Hippocampal formation (tissue), 2 donors: ENCODE measurements around the gene SCN9A.
"Not testable (repeated sequence)": the region's sequence is repeated elsewhere in the genome, so short reads cannot be mapped to it uniquely, and the experiment has no call there.

Experiments used
- DNase-seq, 2 donors: peaks; one replicate each; lab custom pipeline; 2025; lab: John Stamatoyannopoulos, UW

SCN9A gene

DNA sequence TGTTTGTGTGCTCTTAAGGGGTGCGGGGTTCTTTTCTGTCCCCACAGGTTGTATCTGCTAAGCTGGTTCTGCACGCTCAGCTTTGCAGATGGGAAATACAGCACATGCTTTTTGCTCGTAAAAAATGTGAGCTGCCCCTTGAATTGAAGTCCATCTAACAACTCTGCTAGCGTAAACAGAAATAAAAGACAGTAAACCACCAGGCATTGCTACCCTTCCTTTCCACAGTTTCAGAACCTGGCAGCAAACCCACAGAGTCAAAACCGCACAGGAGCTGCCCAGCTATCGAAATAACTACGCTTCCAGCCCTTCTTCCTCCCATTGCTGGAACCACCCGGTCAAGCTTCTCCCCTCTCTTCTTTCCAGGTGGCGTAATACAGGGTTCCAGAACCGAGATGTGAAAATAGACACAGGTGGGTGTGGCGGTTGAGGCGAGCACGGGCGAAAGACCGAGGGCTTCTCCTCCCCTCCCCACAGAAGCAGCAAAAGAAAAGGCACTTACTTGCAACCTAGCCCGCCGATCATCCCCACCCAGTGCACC is 479 bp downstream of the SCN9A start:
- DNase-seq: no peak

DNA sequence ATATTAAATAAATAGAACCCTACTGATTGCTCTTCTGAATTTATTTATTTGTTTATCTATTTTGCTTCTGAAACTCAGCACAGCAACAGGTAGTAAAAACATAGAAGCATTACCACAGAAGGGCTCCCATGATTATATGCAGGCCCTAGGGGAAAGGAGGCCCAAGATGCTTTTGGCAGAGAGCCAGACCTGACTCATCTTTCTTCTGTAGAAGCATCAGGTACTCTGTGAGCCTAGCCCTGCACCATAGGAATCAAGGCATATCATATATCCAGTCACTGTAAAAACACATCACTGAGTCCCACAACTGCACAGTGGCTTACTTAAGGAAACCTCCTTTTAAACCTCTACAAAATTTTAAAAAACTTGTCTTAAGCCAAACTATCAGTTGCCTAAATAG is 1.8 kb downstream of the SCN9A start:
- DNase-seq: no peak

DNA sequence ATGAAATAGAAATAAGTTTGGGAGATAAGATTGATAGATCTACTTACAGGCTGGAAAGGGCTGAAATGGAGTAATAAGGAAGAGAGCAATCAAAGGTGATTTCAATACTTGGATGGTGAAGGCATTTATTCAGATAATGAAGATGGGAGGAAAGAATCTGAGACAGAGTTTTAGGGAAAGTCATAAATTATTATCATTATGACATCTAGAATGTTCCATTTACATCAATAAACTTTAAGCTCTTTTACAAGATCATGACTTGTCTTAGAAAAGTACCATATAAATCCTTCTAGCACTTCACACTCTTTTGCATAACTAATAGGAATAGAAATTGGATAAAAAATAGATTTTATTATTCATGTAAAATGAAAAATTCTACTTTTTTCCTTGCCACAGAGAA is 2.2 kb downstream of the SCN9A start:
- DNase-seq: no peak

DNA sequence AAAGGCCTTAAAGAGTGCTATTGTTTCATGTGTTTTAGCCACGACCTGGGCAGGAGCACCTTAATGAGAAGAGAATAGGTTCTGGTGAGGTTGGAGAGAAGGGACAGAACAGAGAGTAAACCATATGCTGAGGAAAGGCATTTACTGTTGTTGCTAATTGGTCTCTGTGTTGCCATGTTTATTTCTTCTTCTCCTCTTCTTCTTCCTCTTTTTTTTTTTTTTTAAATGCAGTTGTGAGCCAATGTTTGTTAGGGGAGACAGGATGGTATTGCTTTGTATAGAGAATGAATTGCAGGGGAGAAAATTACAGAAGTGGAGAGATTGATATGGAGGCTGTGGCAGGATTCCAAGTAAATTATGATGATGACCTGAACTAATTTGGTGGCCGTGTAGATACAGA is 2.6 kb downstream of the SCN9A start:
- no peak for DNase-seq

DNA sequence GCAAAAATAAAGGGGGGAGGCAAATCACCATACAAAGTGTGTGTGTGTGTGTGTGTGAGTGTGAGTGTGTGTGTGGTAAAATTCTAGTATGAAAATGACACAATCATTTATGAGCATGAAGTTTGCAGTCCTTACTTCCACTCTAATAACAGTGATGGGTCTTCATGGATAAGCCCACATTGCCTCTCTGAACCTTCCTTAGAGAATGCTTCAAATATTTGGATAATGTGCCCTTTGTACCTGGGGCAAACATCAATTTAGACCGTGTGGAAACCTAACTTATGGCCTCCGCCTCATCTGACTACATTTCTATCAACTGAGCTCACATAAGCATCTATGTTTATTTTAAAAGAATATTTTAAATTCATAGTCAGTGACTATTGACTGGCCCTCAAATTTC is 3.7 kb downstream of the SCN9A start:
- no peak for DNase-seq

DNA sequence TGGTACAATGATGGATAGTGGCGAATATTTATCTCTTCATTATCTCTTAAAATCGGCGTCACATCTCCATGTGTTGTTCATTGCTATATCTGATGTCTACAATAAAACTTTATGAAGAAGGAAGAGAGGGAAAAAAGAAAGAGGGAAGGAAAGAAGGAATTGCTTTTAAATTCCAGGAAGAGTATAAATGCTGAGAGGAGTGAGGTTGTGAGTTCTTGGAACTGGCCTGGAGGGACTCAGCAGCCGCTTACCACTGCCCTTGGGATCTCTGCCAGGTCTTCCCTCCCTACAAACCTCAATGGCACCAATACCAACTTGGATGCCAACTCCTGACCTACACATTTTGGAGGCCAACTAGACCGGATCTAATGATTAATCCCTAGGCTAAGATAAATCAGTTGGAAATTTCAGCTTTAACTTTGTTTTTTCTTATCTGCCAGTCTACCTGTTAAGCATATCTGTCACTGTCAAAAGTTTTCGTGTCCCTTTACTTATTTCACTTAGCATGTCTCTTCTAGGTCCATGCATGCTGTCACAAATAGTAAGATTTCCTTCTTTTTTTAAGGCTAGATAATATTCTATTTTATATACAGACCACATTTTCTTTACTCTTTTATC is 9.8 kb downstream of the SCN9A start:
- DNase-seq: no peak

DNA sequence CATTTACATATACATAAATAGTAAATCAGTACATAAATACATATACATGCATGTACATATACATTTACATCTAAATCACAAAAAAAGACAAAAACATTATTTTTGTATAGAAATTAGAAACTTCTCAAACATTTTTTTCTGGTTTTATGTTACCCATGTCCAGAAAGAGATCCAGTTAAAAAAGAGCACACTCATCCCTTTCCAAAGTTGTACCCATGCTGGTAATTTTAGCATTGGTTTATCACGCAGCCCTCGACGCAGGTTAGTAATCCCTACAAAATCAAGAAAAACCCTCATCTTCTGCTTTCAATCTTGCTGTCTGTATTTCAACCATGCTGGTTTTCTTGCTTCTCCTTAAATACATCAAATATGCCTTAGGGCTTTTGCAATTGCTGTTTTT is 10.5 kb downstream of the SCN9A start:
- DNase-seq: no peak

DNA sequence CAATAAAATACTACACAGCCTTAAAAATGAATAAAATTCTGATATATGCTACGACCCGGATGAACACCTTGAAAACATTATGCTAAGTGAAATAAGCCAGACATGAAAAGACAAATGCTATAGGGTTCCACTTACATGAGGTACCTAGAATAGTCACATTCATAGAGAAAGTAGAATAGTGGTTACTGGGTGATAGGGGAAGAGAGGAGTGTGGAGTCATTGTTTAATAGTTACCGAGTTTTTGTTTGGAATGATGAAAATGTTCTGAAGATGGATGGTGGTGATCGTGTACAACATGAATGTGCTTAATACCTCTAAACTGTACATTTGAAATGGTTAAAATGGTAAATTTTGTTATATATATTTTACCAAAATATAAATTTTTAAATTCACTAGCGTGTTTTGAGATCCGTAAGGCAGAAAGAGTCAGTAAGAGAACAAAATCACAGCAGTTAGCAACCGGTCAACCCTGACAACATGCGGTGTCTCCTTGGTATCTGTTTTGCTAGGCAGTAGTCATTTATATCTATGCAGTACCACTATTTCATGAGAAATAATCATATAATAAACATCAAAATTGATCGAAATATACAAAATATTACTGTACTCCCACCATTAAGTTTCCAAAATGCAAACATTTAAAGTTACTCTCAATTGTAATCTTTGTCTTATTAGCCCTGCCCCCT is 11.1 kb downstream of the SCN9A start:
- no peak for DNase-seq

DNA sequence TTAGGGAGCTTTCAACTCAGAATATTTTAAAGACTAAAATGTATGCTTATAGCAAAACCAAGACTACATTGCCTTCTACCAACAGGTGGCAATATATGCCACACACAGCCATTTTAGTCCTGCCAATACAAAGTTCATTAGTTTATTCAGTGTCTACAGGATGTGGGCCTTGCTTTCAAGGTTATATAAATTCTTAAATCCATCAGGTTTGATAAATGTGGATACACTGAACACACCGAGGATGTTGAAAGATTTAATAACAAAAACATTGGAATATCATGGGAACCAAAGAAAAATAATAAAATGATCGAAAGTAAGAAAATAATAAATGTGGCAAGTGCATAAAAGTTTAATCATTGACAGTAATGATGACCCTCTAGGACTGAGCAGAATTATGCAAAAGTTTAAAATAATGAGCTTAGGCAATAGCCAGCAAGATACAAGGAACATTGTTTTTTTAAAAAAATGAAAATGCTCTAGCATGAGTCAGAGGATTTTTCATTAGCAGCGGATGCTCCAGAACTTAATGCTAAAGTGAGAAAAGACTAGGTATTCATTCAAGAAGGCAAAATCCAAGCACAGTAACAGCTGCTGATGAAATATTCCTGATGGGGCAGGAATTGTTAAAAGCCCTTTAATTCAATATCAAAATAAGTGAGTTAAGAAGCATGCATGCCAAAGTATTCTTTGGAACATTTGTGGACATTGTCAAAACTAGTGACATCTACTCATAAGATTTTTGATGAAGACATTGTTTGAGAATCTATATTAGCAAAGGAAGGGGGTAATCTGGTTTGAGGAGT is 14.2 kb downstream of the SCN9A start:
- no peak for DNase-seq

DNA sequence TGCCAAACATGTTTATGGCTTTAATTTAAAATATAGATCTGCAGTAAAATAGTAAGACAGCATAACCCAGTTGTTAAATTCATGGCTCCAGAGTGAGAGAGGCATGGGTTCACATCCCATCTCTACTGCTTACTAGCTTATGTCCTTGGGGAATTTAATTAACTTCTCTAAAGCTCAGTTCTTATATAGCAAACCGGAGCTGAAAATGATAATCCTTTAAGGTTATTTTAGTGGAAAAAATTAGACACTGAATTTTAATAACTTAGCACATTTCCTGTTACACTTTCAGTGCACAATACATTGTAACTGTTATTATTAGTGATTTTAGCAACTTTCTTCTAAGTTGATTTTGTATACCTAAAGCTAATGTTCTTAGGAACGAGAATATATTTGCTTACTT is 14.8 kb downstream of the SCN9A start:
- DNase-seq: no peak

DNA sequence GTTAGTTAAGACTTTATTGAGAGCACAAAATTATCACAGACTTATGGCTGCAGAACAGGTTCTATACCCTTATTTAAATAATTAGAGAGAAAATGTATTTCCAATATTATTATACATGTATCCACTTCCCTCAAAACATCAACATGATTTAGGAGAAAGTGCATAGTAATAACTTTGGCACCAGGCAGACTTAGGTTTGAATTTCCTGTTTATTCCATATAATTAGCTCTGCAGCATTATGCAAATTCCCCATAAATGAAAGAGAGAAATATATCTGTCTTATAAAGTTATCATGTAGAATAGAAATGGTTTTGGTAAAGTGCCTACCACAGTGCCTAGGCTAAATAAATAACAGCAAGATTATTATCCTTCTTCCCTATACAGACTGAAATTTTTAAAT is 15.3 kb downstream of the SCN9A start:
- DNase-seq: no peak

DNA sequence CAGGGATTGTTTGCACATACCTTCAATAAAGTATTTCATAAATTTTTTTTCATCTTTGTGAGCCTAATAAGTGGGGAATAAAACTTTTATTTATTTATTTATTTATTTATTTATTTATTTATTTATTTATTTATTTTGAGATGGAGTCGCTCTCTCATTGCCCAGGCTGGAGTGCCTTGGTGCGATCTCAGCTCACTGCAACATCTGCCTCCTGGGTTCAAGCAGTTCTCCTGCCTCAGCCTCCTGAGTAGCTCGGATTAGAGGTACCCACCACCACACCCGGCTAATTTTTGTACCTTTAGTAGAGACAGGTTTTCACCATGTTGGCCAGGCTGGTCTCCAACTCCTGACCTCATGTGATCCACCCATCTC is 17.8 kb downstream of the SCN9A start:
- not testable (repeated sequence) for DNase-seq

DNA sequence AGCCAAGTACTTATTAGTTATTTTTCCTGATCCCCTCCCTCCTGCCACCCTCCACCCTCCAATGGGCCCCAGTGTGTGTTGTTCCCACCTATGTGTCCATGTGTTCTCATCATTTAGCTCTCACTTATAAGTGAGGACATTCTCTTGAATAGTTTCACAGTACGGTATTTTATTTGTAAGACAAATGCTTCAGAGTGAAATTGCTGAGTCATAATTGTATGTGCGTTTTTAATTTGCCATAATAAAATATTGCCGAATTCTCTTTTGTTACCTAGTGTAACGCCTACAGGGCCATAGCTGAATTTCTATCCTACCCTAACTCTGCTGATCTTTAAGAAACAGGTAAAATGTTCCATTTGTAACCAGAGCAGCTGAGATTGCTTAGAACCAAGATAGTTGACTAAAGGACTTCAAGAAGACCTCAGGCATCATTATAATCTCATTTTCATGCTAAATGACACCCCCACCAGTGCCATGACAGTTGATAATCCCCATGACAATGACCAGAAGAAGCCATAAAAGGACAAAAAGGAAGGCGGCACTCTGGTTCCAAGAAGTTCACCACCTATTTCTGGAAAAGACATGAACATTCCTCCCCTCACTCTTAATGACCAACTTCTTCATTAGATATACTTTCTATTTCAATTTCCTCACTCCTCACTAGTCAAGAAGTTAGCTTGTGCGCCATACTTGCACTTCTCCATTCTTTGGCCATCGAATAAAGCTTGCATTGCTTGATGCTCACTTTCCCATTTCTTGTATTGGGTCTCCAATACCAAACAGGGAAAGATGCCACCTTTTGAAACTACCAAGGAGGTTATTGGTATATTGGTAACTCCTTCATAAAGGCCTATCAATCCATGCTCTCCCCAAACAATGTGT is 18.4 kb downstream of the SCN9A start:
- DNase-seq: no peak

DNA sequence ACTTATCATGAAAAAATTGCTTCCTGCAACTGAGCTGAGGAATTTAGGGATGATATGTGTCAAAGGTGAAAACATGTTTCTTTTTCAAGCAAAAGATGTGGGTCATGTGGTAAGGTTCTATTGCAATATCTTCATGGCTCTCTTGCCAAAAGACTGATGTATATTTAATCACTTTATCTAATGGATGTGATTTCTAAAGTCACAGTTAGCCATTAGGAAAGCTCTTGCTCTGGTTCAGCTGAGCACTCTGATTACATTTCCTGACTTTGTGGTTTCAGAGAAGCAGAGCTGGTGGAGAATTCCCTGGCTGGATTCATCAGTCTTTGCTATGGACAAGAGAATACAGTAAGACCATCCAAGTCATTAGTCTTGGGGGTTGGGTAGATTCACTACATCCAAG is 24.4 kb downstream of the SCN9A start:
- DNase-seq: no peak

DNA sequence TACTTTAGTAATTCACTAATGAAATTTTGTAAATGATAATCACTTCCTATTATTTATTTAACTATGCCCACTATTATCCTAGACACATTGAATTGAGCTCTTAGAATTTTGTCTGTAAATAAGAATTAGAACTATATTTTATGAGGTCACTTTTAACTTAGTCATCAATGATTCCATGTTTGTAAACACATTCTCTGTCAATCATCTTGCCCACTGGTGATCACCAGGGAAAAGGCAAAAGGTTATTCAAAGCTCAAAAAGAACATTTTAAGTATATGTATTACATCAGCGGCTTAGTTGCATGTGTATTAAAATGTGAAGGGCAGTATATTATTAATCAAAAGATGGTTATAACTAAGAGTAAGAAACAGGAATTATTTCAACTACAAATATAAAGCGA is 25.2 kb downstream of the SCN9A start:
- DNase-seq: no peak

DNA sequence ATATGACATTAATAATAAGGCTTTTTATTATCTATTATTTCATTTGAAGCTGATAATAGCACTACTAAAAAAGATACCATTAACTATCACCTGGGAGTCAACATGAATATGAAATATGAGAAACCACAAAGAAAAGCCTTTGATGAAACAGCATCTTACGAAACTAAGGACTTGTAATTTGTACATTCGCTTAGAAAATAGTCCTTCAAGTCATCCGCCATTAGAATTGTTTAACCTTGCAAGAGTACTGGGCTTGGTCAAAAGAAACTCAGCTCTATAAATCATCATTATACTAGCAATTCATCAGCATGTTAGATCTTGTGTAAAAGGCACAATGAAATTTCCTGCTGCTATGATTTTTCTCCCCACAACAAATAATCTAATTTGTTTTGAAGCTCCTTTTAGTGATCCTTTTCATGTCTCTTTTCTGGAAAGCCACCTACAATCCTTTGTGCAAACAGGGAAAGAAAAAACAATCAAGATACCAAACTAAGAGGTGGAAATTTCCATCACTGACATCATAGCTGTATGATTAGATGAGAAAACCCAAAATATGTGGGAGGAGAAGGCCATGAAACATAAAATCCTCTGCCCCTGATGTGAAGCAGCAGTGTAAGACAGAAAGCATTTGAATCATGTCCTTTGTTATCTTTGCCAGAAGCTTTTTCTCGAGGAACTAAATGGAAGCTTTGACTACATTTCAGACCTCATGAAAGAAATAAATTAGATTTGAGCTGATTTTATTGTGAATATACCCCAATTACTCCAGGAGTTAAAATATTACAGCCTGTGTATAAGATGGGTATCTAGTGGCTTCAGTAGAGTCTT is 31.2 kb downstream of the SCN9A start:
- no peak for DNase-seq

DNA sequence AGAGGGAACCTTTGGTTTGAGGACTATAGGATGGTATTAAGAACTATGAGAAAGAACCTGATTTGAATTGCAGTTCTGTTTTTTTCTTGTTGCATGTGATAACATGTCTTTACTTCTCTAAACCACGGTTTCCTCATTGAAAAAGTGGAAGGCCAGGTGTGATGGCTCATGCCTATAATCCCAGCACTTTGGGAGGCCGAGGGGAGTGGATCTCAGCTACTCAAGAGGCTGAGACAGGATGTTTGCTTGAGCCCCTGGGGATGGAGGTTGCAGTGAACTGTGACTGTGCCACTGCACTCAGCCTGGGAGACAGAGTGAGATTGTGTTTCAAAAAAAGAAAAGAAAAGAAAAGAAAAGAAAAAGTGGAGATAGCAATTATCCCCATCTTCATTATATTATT is 32.3 kb downstream of the SCN9A start:
- DNase-seq: no peak

DNA sequence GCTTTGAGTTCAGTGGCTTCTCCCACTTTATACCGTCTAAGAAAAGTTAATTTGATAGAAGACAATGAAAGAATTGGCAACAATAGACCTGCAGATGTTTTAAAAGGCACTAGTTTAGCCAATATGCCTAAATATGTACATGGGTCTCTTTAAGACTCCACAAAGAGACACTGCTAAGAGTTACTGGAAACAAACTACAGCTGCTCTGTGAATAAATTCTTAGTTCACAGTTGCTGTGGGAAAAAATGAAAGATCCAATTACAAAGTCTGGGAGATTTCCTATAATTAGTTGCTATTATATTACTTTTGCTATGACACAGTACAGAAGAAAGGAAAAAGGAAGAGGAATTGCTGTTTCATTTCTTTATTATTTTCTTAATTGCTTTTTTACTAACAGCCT is 34.3 kb downstream of the SCN9A start:
- no peak for DNase-seq

DNA sequence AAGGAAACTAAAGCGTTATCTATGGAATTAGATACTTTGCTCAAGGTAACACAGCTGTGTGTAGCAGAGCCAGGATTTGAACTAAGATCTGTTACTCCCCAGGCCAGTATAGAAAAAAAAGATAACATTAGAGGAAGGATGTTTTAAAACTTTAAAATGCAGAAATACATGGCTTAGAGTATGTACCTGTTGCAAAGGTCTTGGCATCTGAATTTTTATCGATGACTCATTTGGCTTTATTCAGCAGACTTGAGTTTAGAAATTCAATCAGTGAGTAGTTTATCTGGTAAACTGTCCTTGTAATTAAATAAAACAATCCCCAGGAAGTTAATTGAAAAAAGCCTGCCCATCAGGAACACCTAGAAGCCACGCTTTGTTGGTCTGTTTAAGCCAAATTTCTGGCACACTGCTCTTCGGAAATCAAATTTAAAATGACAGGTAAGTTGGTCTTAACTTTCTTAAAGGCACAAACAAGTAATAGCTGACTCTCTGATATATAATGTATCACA is 36.9 kb downstream of the SCN9A start:
- DNase-seq: no peak

DNA sequence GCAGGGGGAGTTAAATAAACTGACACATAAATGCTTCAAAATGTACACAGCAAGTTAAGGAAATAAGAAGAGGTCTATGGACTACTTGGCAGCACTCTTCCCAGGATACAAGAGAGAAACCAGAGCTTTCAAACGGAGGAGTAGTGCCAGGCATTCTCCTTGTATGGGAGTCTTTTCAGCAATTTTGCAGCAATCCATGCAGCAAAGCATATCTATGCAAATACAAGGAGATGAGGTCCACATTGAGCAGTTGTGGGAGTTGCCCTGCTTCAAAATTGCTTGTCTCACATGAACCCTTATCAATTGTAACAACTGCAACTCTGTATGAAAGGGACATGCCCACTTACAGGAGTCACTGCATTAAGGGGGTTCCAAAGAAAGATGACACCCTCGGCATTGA is 37.8 kb downstream of the SCN9A start:
- DNase-seq: no peak

DNA sequence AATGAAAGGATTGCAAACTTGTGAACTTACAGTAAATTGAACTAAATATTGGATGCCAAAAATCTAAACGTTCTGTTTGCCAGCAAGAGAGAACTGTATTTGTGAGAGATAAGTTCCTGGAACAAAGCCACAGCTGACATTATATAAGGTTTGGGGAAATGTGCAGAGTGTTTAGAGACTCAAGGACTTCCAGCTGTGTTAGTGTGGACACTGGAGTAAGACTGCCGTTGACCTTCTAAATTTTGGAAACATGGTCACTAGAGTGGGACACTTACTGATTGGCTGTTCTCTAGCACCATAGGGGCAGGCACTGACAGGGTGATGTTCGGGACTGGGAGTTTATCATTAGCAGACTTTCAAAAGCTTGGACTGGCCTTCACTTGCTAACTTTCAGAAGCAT is 40.5 kb downstream of the SCN9A start:
- no peak for DNase-seq
